Endothelial cell (in vitro differentiated cells): Measurements from ENCODE around the gene ZNF618. TPM values are rescaled to one million over a fixed set of nuclear protein-coding genes. Genes with fewer than 3 reads are reported as not detected.
"Not testable (repeated sequence)": the region's sequence is repeated elsewhere in the genome, so short reads cannot be mapped to it uniquely, and the experiment has no call there.

Experiments used
- DNase-seq: peaks from one replicate; pipeline ENCODE4 v3.0.0; 2021; ENCODE audit warnings: low spot score
- H3K27ac Mint-ChIP-seq: one replicate; pipeline ENCODE4 v1.8.0; 2021; ENCODE audit warnings: mixed read lengths, inconsistent platforms; ENCODE audit not compliant: unreplicated experiment
- H3K27me3 Mint-ChIP-seq: one replicate; pipeline ENCODE4 v1.8.0; 2021; ENCODE audit warnings: mild to moderate bottlenecking, moderate library complexity, mixed read lengths, inconsistent platforms; ENCODE audit not compliant: unreplicated experiment
- H3K36me3 Mint-ChIP-seq: one replicate; pipeline ENCODE4 v1.8.0; 2021; ENCODE audit warnings: mild to moderate bottlenecking, low read depth, mixed read lengths, inconsistent platforms; ENCODE audit not compliant: unreplicated experiment
- H3K4me1 Mint-ChIP-seq: one replicate; pipeline ENCODE4 v1.8.0; 2021; ENCODE audit warnings: mild to moderate bottlenecking, mixed read lengths, inconsistent platforms; ENCODE audit not compliant: unreplicated experiment
- H3K4me3 Mint-ChIP-seq: one replicate; pipeline ENCODE4 v1.8.0; 2021; ENCODE audit warnings: mild to moderate bottlenecking, mixed read lengths, inconsistent platforms; ENCODE audit not compliant: unreplicated experiment
- H3K9me3 Mint-ChIP-seq: one replicate; pipeline ENCODE4 v1.8.0; 2021; ENCODE audit warnings: mixed read lengths, inconsistent platforms; ENCODE audit not compliant: unreplicated experiment
- CTCF ChIP-seq: fragments of 200-600 bp; sonication (generic); IDR thresholded peaks from one replicate; pipeline ENCODE4 v1.5.0; 2021; ENCODE audit warnings: antibody characterized with exemption; ENCODE audit not compliant: unreplicated experiment
- total RNA-seq: library from RNA; stranded (reverse); fragmentation: NEBNext Ultra II Directional; extraction: Animal tissue kit (Norgen Biotek cat#: 25700); gene quantifications from one replicate; pipeline ENCODE4 v1.2.1, GENCODE V29; 2021; ENCODE audit not compliant: unreplicated experiment

The ZNF618 gene
- total RNA-seq, 1 donor from 2014 or later, result 35.0 TPM

- H3K27me3 Mint-ChIP-seq, H3K4me3 Mint-ChIP-seq, DNase-seq, H3K36me3 Mint-ChIP-seq, H3K27ac Mint-ChIP-seq, H3K4me1 Mint-ChIP-seq, H3K9me3 Mint-ChIP-seq: not testable (repeated sequence)
- peak; percentile 62 for TF ChIP-seq CTCF
These were observed 206.8 kb downstream of the ZNF618 start for GRCh38 chr9:114082763-114083412.

- Mint-ChIP-seq H3K9me3 (no peaks in the 10 kb centered on the region), H3K27ac (no peak overlapping the region), H3K4me1 (no peaks in the 10 kb centered on the region), H3K36me3 (no peaks in the 10 kb centered on the region), H3K4me3 (no peak overlapping the region), H3K27me3 (peaks cover 7% of the 10 kb centered on the region)
- DNase-seq, result no peak
- no peak for TF ChIP-seq CTCF
These were observed 207.6 kb downstream of the ZNF618 start for GRCh38 chr9:114083666-114084065.

- no peak overlapping the region for H3K4me3 Mint-ChIP-seq
- no peaks in the 10 kb centered on the region for H3K4me1 Mint-ChIP-seq
- H3K9me3 Mint-ChIP-seq, result no peaks in the 10 kb centered on the region
- DNase-seq, result no peak
- no peaks in the 10 kb centered on the region for H3K36me3 Mint-ChIP-seq
- H3K27ac Mint-ChIP-seq, result no peak overlapping the region
- no peak for TF ChIP-seq CTCF
- peaks cover 3% of the 10 kb centered on the region for H3K27me3 Mint-ChIP-seq
These were observed 208.4 kb downstream of the ZNF618 start for GRCh38 chr9:114084282-114085073.

GRCh38 chr9:114085387-114085789, 209.3 kb downstream of the ZNF618 start:
- H3K4me3 Mint-ChIP-seq, result no peak overlapping the region
- TF ChIP-seq CTCF, result no peak
- no peaks in the 10 kb centered on the region for H3K36me3 Mint-ChIP-seq
- no peaks in the 10 kb centered on the region for H3K4me1 Mint-ChIP-seq
- H3K9me3 Mint-ChIP-seq, result no peaks in the 10 kb centered on the region
- H3K27ac Mint-ChIP-seq, result no peak overlapping the region
- H3K27me3 Mint-ChIP-seq, result peaks cover 6% of the 10 kb centered on the region
- DNase-seq, result no peak

GRCh38 chr9:114086009-114086408, 209.9 kb downstream of the ZNF618 start:
- no peak for TF ChIP-seq CTCF
- Mint-ChIP-seq H3K9me3 (no peaks in the 10 kb centered on the region), H3K36me3 (no peaks in the 10 kb centered on the region), H3K4me1 (no peaks in the 10 kb centered on the region), H3K27ac (no peak overlapping the region), H3K4me3 (no peak overlapping the region), H3K27me3 (peaks cover 8% of the 10 kb centered on the region)
- no peak for DNase-seq
